Epithelial cell of proximal tubule (primary cell): Measurements from ENCODE around the gene DRP2. TPM values are rescaled to one million over a fixed set of nuclear protein-coding genes. Genes with fewer than 3 reads are reported as not detected.

Experiments
- DNase-seq: peaks from one replicate; pipeline ENCODE4 v3.0.0-alpha.2; 2011; ENCODE audit warnings: low read depth
- H3K4me3 ChIP-seq: 2 replicates; pipeline ENCODE4 v1.5.1; 2011; ENCODE audit warnings: low read depth, mild to moderate bottlenecking, low read length
- total RNA-seq: library from RNA; depleted of rRNA; stranded (reverse); fragments of >200 nt; gene quantifications from 2 replicates; pipeline ENCODE4 v1.2.3, GENCODE V29; 2015
- TF ChIP-seq, protein P1 (sequence below): conservative IDR thresholded peaks from 2 replicates; pipeline ENCODE4 v1.5.1; 2012; ENCODE audit warnings: low read depth, mild to moderate bottlenecking, low read length

The DRP2 gene
- total RNA-seq, 1 donor from 2014 or later = 0.86 TPM

DNA sequence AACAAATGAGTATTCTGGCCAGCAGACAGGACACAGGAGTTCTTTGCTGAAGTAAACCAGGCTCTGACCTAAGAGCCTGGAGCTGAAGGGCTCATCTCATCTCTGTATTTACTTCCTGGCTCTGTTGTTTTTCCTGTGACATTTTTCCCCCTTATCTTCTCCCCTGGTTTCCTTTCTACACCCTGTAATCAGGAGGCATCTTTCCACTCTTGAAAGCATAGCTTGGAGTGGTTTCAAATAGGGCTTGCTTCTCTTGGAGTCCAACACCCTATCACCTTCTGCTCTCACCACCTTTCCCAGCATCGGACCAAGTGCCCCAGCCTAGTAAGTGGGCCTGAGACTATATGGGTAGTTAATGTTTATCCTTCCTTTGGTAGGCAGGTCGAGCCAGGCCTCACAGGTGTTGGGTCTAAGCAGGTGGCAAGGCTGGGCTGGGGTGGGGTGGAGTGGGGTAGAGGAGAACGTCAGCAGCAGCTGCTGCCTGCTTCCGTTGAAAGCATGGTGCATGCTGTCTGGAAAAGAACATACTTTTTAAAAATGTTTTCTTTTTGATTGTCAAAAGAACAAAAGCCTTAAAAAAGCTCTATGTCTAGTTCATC is 1.2 kb downstream of the DRP2 start:
- H3K4me3 ChIP-seq = no peak overlapping the region
- TF ChIP-seq, protein P1, sequence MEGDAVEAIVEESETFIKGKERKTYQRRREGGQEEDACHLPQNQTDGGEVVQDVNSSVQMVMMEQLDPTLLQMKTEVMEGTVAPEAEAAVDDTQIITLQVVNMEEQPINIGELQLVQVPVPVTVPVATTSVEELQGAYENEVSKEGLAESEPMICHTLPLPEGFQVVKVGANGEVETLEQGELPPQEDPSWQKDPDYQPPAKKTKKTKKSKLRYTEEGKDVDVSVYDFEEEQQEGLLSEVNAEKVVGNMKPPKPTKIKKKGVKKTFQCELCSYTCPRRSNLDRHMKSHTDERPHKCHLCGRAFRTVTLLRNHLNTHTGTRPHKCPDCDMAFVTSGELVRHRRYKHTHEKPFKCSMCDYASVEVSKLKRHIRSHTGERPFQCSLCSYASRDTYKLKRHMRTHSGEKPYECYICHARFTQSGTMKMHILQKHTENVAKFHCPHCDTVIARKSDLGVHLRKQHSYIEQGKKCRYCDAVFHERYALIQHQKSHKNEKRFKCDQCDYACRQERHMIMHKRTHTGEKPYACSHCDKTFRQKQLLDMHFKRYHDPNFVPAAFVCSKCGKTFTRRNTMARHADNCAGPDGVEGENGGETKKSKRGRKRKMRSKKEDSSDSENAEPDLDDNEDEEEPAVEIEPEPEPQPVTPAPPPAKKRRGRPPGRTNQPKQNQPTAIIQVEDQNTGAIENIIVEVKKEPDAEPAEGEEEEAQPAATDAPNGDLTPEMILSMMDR = no peak
- DNase-seq = no peak

DNA sequence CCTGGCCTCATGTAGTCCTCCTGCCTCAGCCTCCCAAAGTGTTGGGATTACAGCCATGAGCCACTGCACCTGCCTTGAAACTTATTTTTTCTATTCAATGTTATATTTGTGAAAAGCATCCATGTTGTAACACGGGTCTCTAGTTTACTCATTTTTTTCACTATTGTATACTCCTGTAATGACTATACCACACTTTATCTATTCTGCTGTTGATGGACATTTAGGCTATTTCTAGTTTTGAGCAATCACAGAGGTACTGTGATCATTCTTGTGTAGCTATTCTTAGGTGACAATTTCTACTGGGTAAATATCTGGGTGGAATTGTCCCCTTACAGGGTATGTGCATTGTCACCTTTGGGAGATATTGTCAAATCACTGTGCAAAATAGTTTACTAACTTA is 3.6 kb downstream of the DRP2 start:
- H3K4me3 ChIP-seq = no peak overlapping the region
- TF ChIP-seq, protein P1 = no peak
- DNase-seq = no peak

DNA sequence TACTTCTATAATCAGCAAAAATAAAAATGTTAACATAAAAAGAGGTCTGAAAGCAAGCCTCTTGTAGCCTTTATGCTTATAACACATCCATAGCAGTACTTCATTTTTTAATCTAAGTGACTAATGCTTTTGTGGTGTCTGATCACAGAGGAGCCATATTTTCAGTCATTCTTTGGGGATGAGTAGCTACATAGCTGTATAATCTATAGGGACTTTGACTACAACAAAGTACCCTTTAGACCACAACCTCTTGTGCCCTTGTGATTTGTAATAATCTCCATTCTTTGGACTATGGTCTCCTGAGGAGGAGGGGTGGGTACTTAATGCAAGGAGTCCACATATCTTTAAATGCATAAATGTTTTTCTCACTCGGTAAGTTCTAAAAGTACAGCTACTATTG is 9.6 kb downstream of the DRP2 start:
- H3K4me3 ChIP-seq = no peak overlapping the region
- DNase-seq = no peak
- TF ChIP-seq, protein P1 = no peak

DNA sequence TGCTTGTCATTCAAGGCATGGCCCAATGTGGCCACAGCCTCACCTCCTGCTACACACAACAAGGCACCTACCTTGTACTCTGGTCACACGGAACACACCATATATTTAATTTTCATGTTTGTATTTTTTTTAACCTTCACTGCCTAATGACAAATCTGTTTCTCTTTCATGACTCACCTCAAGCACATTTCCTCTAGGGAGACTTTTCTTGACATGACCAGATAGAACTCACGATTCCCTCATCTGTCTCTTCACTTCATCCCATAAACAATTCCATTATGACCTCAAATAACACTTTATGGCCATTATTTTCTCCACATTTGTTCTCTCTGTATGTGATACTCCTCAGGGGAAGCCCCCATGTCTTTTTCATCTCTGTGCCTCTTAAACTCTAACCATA is 11.1 kb downstream of the DRP2 start:
- no peak for DNase-seq
- TF ChIP-seq, protein P1 = no peak
- no peak overlapping the region for H3K4me3 ChIP-seq

DNA sequence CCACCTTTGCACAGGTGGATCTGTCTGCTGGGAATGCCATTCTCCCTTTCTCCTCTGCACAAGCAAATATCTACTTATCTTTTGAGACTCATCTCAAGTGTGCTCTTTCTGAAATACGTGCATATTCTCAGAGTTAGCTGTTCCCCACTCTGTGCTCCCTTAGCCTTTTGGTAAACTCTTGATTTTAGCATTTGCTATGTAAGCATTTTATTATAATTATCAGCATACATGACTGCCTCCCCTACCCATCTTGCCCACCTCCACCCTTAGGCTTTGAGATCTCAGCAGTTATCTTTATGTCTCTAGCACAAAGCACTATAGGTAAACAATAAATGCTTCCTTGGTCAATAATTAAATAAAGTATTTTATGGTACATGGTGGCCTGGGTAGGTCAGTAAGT is 11.5 kb downstream of the DRP2 start:
- TF ChIP-seq, protein P1 = no peak
- no peak for DNase-seq

DNA sequence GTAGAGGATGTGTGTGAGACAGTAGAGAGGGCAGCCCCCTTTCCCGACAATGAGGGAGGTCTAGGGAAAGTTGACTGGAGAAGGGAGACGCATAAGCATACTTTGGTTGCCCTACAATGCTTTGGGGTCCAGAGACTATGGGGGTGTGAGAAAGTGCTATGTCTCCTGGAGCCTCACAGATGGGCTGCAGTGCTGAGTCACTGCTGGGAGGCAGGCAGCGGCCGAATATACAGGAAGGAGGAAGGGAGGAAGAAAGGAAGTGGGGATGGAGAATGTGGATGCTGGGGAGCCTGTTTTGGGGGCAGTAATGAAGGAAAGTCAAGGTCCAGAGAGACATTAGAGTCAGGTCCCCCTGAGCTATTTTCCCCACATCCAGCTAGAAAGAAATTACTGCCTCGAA is 12.7 kb downstream of the DRP2 start:
- no peak for DNase-seq

More for the DNA sequence above, 11.5 kb downstream of the DRP2 start:
- H3K4me3 ChIP-seq = no peak overlapping the region

DNA sequence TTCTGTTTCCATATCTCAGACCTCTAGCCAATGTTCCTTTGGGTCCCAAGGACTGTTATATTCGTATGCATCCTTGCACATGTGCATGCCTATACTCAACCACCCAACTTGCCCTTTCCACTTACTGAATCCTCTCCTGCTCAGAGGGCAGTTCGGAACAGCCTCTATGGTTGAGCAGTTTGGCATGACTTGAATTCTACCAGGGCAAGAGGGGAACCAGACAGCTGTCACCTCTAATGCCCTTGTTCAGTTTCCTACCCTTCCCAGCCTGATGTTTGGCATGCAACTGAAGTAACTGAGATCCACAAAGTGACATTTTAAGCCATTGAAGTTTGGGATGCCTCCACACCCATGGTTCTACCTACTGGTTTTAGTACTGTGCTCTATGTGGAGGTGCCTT is 17.5 kb downstream of the DRP2 start:
- TF ChIP-seq, protein P1 = no peak
- no peak overlapping the region for H3K4me3 ChIP-seq
- DNase-seq = no peak

More for the DNA sequence above, 12.7 kb downstream of the DRP2 start:
- TF ChIP-seq, protein P1 = no peak
- no peak overlapping the region for H3K4me3 ChIP-seq
